Esophagus muscularis mucosa (tissue), 4 donors: ENCODE results near the gene NUP205. TPM values are rescaled to one million over a fixed set of nuclear protein-coding genes. Genes with fewer than 3 reads are reported as not detected.
"Not testable (repeated sequence)": the region's sequence is repeated elsewhere in the genome, so short reads cannot be mapped to it uniquely, and the experiment has no call there.

Experiments used
- DNase-seq: peaks from one replicate; pipeline ENCODE4 v3.0.0-alpha.2; 2017; ENCODE audit errors: extremely low spot score
- H3K27ac ChIP-seq, 4 donors: fragments of 200-600 bp; sonication (generic); replicated peaks in 1 of 4; 1 replicate in 3 of 4; 2 replicates in 1 of 4; pipeline ENCODE4 v1.5.1; 2016 to 2019; ENCODE audit warnings: mild to moderate bottlenecking in 1 of 4
- H3K27me3 ChIP-seq, 4 donors: fragments of 200-600 bp; sonication (generic); one replicate each; pipeline versions ENCODE4 v1.5.1 to v1.6.0; 2016 to 2019
- H3K36me3 ChIP-seq, 4 donors: fragments of 200-600 bp; sonication (generic); one replicate each; pipeline ENCODE4 v1.5.1; 2016 to 2019
- H3K4me1 ChIP-seq, 4 donors: fragments of 200-600 bp; sonication (generic); one replicate each; pipeline ENCODE4 v1.5.1; 2016 to 2019
- H3K4me3 ChIP-seq, 4 donors: fragments of 200-600 bp; sonication (generic); 1 replicate in 2 of 4; 2 replicates in 2 of 4; pipeline ENCODE4 v1.5.1; 2016 to 2019; ENCODE audit warnings: mild to moderate bottlenecking in 4 of 4, moderate library complexity in 1 of 4
- H3K9me3 ChIP-seq, 4 donors: fragments of 200-600 bp; sonication (generic); 1 replicate in 3 of 4; 2 replicates in 1 of 4; pipeline ENCODE4 v1.5.1; 2016 to 2019
- EP300 ChIP-seq: sonication (generic); formaldehyde crosslinking; IDR thresholded peaks from one replicate; pipeline ENCODE4 v1.6.1; 2017; ENCODE audit warnings: antibody characterized with exemption
- POLR2A ChIP-seq: fragments of 450-650 bp; IDR thresholded peaks from one replicate; pipeline ENCODE4 v1.6.1; 2017; ENCODE audit warnings: antibody characterized with exemption, moderate library complexity, mild to moderate bottlenecking, low read depth
- POLR2AphosphoS5 ChIP-seq, 2 donors: sonication (generic); formaldehyde crosslinking; IDR thresholded peaks; one replicate each; pipeline ENCODE4 v1.6.1; 2017; ENCODE audit warnings: antibody characterized with exemption in 2 of 2
- WGBS: methylation state at CpG from one replicate; pipeline ENCODE4 v1.1.5; 2018; 5-methylcytosine and 5-hydroxymethylcytosine counted together
- intact Hi-C: fragments of 100-400 bp; cut with DNase I; formaldehyde crosslinking; loops from one replicate; pipeline ENCODE4 v1.15.1; 2023
- small RNA-seq, 3 donors: library from RNA; depleted of rRNA; stranded (forward); fragments of <200 nt; gene quantifications; one replicate each; pipeline ENCODE3, GENCODE V24; 2016
- total RNA-seq, 4 donors: library from RNA; depleted of rRNA; stranded (reverse); fragments of >200 nt; gene quantifications; one replicate each; pipeline versions ENCODE4 v1.1.0 to v1.2.1, GENCODE V29; 2016
- TF ChIP-seq, protein P1 (sequence below), 3 experiments: fragments of 200-600 bp in 2 of 3; fragments of 450-650 bp in 1 of 3; sonication (generic) in 2 of 3; IDR thresholded peaks; one replicate each; pipeline ENCODE4 v1.5.1; 2017 to 2019; ENCODE audit warnings: antibody characterized with exemption in 3 of 3, mild to moderate bottlenecking in 2 of 3, moderate library complexity in 1 of 3

The NUP205 gene
- total RNA-seq, 4 donors from 2014 or later: 23.3 to 39.9 (median 34.7) TPM

DNA sequence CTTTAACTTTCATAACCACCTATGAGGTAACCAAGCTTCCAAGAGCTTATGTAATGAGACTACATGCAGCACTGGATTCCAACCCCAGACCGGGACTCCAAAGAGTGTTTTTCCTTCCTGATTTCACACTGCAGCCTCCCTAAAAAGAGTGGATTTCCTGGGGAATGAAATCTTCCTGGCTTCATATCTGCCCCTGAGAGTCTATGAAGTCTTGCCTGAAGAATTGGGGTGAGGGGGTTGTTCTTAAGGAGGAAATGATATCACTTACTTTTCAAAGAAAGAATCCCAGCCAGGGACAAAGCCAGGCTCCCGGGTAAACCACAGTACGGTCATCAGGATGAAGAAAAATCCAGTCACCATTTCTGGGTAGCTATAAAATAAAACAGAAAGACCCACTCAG lies 134.3 kb downstream of the NUP205 start:
- TF ChIP-seq POLR2AphosphoS5 (IDR thresholded peaks at IDR 0.05) (no peak), POLR2A (no peak), EP300 (no peak)
- TF ChIP-seq, protein P1, sequence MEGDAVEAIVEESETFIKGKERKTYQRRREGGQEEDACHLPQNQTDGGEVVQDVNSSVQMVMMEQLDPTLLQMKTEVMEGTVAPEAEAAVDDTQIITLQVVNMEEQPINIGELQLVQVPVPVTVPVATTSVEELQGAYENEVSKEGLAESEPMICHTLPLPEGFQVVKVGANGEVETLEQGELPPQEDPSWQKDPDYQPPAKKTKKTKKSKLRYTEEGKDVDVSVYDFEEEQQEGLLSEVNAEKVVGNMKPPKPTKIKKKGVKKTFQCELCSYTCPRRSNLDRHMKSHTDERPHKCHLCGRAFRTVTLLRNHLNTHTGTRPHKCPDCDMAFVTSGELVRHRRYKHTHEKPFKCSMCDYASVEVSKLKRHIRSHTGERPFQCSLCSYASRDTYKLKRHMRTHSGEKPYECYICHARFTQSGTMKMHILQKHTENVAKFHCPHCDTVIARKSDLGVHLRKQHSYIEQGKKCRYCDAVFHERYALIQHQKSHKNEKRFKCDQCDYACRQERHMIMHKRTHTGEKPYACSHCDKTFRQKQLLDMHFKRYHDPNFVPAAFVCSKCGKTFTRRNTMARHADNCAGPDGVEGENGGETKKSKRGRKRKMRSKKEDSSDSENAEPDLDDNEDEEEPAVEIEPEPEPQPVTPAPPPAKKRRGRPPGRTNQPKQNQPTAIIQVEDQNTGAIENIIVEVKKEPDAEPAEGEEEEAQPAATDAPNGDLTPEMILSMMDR (IDR thresholded peaks at IDR 0.05): no peak
- H3K9me3 ChIP-seq: no peaks in the 10 kb centered on the region
- peaks cover 0 to 2% (median 0%) of the 10 kb centered on the region in 4 donors for H3K4me1 ChIP-seq
- peaks cover 0 to 55% (median 32%) of the 10 kb centered on the region in 4 donors for H3K36me3 ChIP-seq
- H3K27ac ChIP-seq: no peak overlapping the region
- no peaks in the 10 kb centered on the region for H3K27me3 ChIP-seq
- WGBS: 59% methylated on average over 3 of the region's 3 CpGs
- DNase-seq: no peak
- H3K4me3 ChIP-seq: no peak overlapping the region
- intact Hi-C loops: no loop called here

DNA sequence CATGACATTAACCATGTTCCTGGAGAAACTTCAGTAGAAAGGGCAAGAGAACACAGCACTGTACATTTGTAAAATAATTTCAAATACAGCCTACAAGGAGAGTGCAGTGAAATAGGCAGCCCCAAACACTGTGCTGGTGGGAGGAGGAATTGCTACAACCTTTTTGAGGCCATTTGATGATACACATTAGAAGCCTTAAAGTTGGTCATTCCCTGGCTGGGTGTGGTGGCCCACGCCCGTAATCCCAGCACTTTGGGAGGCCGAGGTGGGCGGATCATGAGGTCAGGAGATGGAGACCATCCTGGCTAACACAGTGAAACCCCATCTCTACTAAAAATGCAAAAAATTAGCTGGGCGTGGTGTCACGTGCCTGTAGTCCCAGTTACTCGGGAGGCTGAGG lies 134.9 kb downstream of the NUP205 start:
- H3K9me3 ChIP-seq, H3K27ac ChIP-seq, intact Hi-C loops, H3K27me3 ChIP-seq, H3K4me1 ChIP-seq, H3K4me3 ChIP-seq, DNase-seq: not testable (repeated sequence)
- H3K36me3 ChIP-seq: peaks cover 0 to 50% (median 30%) of the 10 kb centered on the region in 4 donors
- WGBS: 97% methylated on average over 7 of the region's 7 CpGs

DNA sequence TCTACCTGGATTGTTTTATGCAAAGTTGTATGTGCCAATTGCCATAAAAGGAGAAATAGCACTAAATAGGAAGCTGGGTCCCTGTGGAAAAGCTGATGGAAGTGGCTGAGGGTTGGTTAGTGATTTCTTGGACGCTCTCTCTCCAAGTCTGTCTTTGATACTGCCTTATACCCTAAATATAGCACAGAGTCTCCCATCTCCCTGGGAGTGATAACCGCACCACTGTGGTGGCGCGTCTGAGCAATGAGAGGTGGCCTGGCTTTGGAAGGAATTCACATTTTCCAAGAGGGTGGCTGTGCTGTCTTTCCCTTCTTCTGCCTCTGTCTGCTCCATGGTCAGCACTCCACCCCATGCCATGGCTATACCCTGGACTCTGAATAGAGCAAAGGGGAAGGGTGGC lies 135.8 kb downstream of the NUP205 start:
- 91% methylated on average over 4 of the region's 4 CpGs for WGBS
- peaks cover 0 to 43% (median 28%) of the 10 kb centered on the region in 4 donors for H3K36me3 ChIP-seq

GRCh38 chr7:135697276-135698049 lies 139.7 kb downstream of the NUP205 start:
- intact Hi-C loops: no loop called here
- H3K4me1 ChIP-seq: peaks cover 0 to 5% (median 0%) of the 10 kb centered on the region in 4 donors
- H3K27me3 ChIP-seq: no peaks in the 10 kb centered on the region
- H3K9me3 ChIP-seq: no peaks in the 10 kb centered on the region
- H3K4me3 ChIP-seq: no peak overlapping the region
- TF ChIP-seq POLR2A (no peak), POLR2AphosphoS5 (IDR thresholded peaks at IDR 0.05) (no peak), EP300 (no peak)
- TF ChIP-seq, protein P1 (IDR thresholded peaks at IDR 0.05): no peak
- WGBS: 66% methylated on average over 8 of the region's 8 CpGs
- no peak for DNase-seq
- H3K36me3 ChIP-seq: peaks cover 0 to 20% (median 7%) of the 10 kb centered on the region in 4 donors
- H3K27ac ChIP-seq: no peak overlapping the region

More for the DNA sequence above, 135.8 kb downstream of the NUP205 start:
- DNase-seq: no peak
- Histone ChIP-seq H3K27me3 (no peaks in the 10 kb centered on the region), H3K4me1 (peaks cover 0 to 5% (median 0%) of the 10 kb centered on the region in 4 donors), H3K4me3 (no peak overlapping the region), H3K27ac (no peak overlapping the region), H3K9me3 (no peaks in the 10 kb centered on the region)
- no peak for TF ChIP-seq POLR2AphosphoS5 (IDR thresholded peaks at IDR 0.05)
- no peak for TF ChIP-seq EP300
- TF ChIP-seq, protein P1 (IDR thresholded peaks at IDR 0.05): no peak
- no peak for TF ChIP-seq POLR2A
- intact Hi-C loops: no loop called here

Small RNA genes lying within 50 kb of the gene (small RNA-seq; reads per million reads assigned to genes)
- 0 reads per million in 3 donors for gene RNU6-1154P

Other genes starting within 250 kb of the NUP205 start
- gene CNOT4, start 47.8 kb upstream of the NUP205 start, total RNA-seq: 10 to 100 TPM; 18.6 to 28.7 (median 26.4) TPM
- gene STMP1, start 104.6 kb downstream of the NUP205 start, total RNA-seq: 10 to 100 TPM in 2 of 4 donors, 1 to 10 TPM in 2; 8.6 to 18.7 (median 9.7) TPM
- not detected for gene SLC13A4, start 170.3 kb downstream of the NUP205 start, total RNA-seq
- gene FAM180A, start 190.9 kb downstream of the NUP205 start, total RNA-seq: 1 to 10 TPM in 3 of 4 donors, under 1 TPM in 1; 0.83 to 9.4 (median 1.7) TPM